Kidney epithelial cell (primary cell): Measurements from ENCODE around the gene FBLN1. TPM values are rescaled to one million over a fixed set of nuclear protein-coding genes. Genes with fewer than 3 reads are reported as not detected.

Experiments
- DNase-seq: peaks from one replicate; pipeline ENCODE4 v3.0.0-alpha.2; 2010; ENCODE audit warnings: low read depth
- H3K27me3 ChIP-seq: 2 replicates; pipeline ENCODE4 v1.6.0; 2011; ENCODE audit warnings: low read length; ENCODE audit not compliant: control insufficient read depth, insufficient read depth
- H3K36me3 ChIP-seq: 2 replicates; pipeline ENCODE4 v1.5.1; 2011; ENCODE audit warnings: low read length; ENCODE audit not compliant: control insufficient read depth, insufficient read depth
- H3K4me3 ChIP-seq: 2 replicates; pipeline ENCODE4 v1.5.1; 2011; ENCODE audit warnings: low read depth, mild to moderate bottlenecking, control low read depth, low read length
- total RNA-seq: library from RNA; depleted of rRNA; stranded (reverse); fragments of >200 nt; gene quantifications from 2 replicates; pipeline ENCODE4 v1.2.3, GENCODE V29; 2015
- TF ChIP-seq, protein P1 (sequence below): IDR thresholded peaks from 2 replicates; pipeline ENCODE4 v1.5.1; 2011; ENCODE audit warnings: mild to moderate bottlenecking, moderate library complexity, low read length, control low read depth, inconsistent platforms; ENCODE audit not compliant: insufficient read depth, poor library complexity, severe bottlenecking

The FBLN1 gene
- total RNA-seq, 1 donor from 2014 or later, result 32.8 TPM

DNA sequence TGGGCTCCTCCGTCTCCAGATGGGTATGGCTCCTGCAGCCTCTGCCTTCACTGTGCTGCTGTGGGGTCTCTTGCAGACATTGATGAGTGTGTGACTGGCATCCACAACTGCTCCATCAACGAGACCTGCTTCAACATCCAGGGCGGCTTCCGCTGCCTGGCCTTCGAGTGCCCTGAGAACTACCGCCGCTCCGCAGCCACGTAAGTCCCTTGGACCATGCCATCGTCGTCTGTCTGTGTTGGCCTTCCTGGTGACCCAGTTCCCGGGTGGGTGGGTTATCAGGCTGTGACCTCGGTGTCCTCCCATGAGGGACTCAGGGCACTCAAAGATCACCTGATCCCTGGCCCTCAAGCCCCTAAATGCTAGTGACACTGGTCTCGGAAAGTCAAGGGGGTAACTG, 47.7 kb downstream of the FBLN1 start:
- no peaks in the 10 kb centered on the region for H3K36me3 ChIP-seq
- DNase-seq, result no peak
- TF ChIP-seq, protein P1, sequence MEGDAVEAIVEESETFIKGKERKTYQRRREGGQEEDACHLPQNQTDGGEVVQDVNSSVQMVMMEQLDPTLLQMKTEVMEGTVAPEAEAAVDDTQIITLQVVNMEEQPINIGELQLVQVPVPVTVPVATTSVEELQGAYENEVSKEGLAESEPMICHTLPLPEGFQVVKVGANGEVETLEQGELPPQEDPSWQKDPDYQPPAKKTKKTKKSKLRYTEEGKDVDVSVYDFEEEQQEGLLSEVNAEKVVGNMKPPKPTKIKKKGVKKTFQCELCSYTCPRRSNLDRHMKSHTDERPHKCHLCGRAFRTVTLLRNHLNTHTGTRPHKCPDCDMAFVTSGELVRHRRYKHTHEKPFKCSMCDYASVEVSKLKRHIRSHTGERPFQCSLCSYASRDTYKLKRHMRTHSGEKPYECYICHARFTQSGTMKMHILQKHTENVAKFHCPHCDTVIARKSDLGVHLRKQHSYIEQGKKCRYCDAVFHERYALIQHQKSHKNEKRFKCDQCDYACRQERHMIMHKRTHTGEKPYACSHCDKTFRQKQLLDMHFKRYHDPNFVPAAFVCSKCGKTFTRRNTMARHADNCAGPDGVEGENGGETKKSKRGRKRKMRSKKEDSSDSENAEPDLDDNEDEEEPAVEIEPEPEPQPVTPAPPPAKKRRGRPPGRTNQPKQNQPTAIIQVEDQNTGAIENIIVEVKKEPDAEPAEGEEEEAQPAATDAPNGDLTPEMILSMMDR, result no peak
- H3K4me3 ChIP-seq, result no peak overlapping the region
- no peaks in the 10 kb centered on the region for H3K27me3 ChIP-seq

DNA sequence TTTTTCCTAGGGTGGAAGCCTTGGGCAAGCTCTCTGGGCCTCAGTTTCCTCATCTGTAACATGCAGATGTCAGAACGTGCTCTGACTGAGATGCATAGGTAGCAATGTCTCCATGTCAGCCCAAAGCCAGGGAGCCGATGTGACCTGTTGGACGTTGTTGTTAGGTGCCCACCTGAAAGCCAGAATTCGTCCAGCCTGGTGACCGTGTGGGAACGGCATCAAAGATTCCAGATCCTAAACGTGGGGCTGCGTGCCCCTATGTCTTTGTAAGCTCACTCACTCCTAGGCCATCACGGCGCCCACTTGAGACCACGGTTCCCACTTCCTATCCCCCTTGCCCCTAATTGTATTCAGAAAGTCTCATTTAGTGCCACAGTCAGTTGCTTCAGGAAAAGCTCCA, 48.2 kb downstream of the FBLN1 start:
- no peak for DNase-seq
- TF ChIP-seq, protein P1, result no peak
- H3K36me3 ChIP-seq, result no peaks in the 10 kb centered on the region

DNA sequence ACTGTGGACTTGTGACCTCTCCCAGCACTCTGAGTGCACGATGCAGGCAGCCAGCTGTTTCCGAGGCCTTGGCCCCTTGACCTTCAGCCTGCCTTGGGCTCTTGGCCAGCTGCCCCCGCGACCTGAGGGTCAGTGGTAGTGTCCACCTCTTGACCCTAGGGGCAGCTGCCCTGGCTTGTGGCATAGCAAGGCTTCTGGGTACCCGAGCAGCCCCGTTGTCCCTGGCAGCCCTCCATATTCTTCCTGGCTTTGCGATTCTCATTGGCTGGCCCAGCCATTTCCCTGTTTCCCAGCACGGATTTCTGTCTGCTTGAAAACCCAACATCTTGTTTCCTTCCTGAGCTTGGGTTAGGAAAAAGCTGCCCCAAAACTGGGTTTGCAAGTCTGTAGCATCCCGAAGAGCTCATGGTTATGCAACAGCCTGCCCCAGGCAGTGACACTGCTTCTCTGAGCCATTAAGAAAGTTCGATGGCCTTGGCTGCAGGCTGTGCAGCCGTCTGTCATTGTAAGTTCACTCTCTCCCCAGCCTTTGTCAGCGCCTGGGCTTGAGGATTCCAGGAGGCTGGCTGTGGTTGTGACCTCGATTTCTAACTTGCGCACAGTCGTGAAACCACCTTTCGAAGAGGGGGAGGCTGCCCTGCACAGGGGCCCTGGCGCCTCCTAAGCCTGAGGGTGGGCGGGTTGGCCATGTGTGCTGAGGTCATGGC, 48.8 kb downstream of the FBLN1 start:
- TF ChIP-seq, protein P1, result no peak
- H3K4me3 ChIP-seq, result no peak overlapping the region
- DNase-seq, result no peak
- H3K36me3 ChIP-seq, result no peaks in the 10 kb centered on the region
- no peaks in the 10 kb centered on the region for H3K27me3 ChIP-seq

More for the DNA sequence above, 48.2 kb downstream of the FBLN1 start:
- Histone ChIP-seq H3K4me3 (no peak overlapping the region), H3K27me3 (no peaks in the 10 kb centered on the region)

DNA sequence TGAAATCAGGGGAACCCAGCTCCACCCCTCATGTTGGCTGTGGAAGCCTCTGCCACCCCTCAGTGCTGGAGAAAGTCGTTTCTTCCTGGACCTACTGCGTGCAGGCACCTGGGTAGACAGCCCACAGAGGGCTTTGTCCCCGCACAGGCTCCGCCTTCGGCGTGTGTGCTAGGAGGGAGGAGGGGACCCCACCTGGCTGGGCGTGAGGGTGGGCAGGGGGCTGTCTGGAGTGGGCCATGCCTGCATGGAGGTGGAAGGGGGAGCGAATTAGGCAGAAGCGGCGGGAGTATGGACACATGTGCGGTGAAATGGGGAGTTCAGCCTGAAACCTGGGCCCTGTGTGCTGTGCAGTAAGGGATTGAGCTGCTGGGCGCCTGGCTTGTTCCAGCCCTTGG, 49.3 kb downstream of the FBLN1 start:
- H3K36me3 ChIP-seq, result no peaks in the 10 kb centered on the region

DNA sequence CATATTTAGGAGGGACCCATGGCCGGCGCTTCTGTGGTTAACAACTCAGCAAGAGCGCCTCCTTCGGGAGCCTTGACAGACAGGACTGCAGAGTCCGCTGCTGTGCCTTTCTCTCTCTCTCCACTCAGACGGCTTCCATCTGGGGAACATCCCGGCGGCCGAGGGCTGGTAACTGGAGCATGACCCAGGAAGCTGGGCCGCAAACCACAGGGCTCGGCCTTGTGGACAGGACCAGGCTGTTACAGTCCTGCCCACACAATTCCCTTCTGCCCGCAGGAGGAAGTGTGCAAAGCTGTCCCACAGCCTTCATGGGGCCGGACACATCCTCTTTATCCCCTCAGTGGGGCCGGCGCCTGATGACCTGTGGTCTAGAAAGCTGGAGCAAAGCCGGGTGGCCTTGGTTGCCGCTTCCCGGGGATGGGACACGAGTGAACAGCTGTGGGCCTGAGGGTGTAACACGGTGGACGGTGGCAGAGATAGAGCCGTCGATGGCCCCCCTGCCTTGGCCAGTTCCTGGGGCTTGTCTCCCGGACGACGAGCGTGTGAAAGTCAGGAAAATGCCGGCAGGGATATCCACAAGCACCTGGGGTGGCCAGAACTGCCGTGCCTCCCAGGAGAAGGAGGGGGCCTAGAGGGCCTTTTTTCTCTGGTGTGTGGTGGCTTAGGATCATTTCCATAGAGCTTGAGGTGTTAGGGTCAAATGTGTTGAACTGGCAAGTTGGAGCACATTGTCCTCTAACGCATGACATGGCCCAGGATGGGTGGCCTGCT, 50.1 kb downstream of the FBLN1 start:
- H3K4me3 ChIP-seq, result no peak overlapping the region
- peak; percentile 79 for DNase-seq
- no peaks in the 10 kb centered on the region for H3K27me3 ChIP-seq
- TF ChIP-seq, protein P1, result peak; percentile 48
- no peaks in the 10 kb centered on the region for H3K36me3 ChIP-seq

More for the DNA sequence above, 49.3 kb downstream of the FBLN1 start:
- TF ChIP-seq, protein P1, result no peak
- Histone ChIP-seq H3K27me3 (no peaks in the 10 kb centered on the region), H3K4me3 (no peak overlapping the region)
- DNase-seq, result no peak
